NCI-H2196 treated with DMSO at 0.1 percent for 48 hours (cell line): ENCODE measurements around the gene PRKCB.
A peak's percentile ranks its signal among the peaks of the same experiment; 100 is the strongest.
"Not testable (repeated sequence)": the region's sequence is repeated elsewhere in the genome, so short reads cannot be mapped to it uniquely, and the experiment has no call there.

ENCODE experiments used
- DNase-seq: peaks from one replicate; lab custom pipeline; 2025; ENCODE audit not compliant: unreplicated experiment; lab: John Stamatoyannopoulos, UW

Gene PRKCB

DNA sequence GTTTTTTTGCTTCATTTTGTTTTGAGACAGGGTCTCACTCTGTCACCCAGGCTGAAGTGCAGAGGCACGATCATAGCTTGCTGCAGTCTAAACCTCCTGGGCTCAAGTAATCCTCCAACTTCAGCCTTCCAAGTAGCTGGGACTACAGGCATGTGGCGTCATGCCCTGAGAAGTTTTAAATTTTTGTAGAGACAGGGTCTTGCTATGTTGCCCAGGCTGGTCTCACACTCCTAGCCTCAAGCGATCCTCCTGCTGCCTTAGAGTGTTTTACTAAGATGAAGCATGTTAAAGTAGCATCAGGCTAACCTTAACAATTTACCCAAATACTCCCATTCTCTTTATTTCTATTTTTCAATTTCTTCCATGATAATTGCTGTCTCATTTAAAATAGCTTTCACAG is 371.1 kb downstream of the PRKCB start:
- DNase-seq, result no peak

DNA sequence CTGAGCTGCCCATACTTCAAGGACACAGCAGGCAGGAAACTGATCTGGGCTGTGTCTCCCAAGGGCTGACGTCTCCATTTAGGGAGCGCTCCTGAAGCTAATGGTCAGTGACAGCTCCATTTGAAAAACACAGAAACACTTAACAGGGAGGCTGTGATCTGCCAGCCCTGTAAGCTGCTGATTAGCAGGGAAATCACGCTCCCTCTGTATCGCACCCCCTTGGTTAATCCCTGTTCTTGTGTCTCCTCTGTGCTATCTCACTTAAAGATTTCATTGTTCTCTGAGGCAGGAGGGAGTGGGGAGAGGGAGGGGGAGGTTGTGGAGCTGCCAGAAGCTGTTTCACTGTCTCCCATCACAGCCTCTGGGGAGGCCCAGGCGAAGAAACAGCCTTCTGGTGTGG is 372.9 kb downstream of the PRKCB start:
- no peak for DNase-seq

- DNase-seq, result no peak
Observed at GRCh38 chr16:24214992-24215391, 379.2 kb downstream of the PRKCB start.

DNA sequence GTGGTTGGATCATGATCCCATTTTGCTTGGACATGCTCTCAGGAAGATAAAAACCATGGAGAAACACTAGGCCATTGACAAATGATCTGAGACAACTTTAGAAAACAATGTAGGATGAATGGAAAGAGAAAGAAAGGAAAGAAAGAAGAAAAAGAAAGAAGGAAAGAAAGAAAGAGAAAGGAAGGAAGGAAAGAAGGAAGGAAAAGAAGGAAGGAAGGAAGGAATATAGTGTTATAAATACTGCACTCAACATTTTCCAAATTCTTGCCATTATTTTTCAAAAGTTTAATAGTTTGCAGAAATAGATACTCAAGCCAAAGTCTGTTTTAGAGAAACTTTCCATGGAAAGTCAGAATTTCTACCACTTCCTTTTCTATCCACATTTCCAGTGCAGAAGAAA is 381.2 kb downstream of the PRKCB start:
- DNase-seq, result no peak

DNA sequence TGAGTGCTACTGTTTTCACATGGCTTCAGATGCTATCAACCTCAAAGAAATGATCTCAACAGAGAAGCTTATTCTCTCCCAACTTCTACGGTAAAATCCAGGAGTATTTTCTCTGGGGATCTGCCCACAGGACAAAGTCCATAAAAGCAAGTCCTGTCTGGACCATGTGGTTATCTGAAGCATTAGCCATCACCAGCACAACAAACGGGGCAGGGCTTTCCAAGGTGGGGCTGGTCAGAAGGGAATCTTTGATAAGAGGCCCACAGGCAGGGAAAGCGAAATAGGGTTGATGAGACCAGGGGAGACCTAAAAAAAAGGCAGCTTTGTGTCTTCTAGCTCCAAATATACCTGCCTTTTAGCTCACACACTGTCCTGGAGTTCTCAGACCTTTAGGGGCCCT is 381.7 kb downstream of the PRKCB start:
- no peak for DNase-seq

DNA sequence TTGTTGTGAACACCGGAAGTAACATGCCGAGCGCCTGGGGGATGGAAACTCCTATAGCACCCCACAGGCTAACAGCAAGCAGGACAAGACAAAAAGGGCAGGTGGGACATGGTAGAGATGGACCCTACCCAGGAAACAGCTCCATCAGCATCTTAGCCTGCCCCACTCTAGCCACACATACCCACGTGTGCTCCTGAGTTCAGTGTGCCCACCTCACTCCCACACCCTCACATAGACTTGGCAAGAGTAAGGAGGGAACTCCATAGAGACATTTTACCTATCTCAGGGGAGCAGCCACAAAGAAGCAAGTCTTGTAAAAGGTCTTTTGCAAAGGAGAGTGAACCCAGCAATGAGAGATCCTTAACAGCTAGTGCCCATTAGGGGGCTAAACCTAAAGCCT is 382.5 kb downstream of the PRKCB start:
- DNase-seq, result no peak

DNA sequence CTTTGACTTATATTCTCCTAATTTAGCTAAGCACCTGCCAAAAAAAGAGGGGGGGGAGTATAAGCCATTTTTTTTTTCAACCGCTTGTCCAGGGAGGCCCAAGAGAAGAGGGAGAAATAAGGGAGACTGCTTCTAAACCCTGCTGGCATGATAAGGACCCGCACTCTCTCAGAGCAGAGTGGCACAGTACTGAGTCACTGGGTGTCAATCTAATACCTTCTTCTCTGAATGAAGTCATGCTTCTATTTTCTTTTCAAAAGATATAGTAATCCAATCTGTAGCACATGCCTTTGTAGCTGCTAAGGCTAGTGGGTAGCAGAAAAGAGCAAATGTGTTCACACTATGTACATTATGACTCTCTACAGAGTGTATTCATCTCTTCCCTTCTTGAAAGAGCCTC is 385.4 kb downstream of the PRKCB start:
- no peak for DNase-seq

- DNase-seq, result no peak
Observed at GRCh38 chr16:24228514-24228913, 392.7 kb downstream of the PRKCB start.

GRCh38 chr16:24232936-24233335 is 397.2 kb downstream of the PRKCB start:
- no peak for DNase-seq

DNA sequence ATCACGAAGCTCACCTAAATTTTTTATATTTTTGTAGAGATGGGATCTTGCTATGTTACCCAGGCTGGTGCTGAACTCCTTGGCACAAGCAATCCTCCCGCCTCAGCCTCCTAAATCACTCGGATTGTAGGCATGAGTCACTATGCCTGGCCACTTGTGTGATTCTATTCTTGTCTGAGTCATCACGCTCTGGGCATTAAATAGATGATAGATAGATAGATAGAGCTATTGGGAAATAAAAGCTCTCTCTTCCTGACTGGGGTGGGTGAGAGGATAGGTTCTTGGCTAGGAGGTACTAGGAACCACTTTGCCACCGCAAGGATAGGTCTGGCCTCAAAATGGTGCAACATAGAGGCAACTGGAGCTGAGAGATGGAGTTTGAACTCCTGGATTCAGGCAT is 399.0 kb downstream of the PRKCB start:
- DNase-seq, result no peak

GRCh38 chr16:24235806-24236205 is 400.0 kb downstream of the PRKCB start:
- DNase-seq, result no peak

- not testable (repeated sequence) for DNase-seq
Observed at GRCh38 chr16:24238846-24239245, 403.1 kb downstream of the PRKCB start.

DNA sequence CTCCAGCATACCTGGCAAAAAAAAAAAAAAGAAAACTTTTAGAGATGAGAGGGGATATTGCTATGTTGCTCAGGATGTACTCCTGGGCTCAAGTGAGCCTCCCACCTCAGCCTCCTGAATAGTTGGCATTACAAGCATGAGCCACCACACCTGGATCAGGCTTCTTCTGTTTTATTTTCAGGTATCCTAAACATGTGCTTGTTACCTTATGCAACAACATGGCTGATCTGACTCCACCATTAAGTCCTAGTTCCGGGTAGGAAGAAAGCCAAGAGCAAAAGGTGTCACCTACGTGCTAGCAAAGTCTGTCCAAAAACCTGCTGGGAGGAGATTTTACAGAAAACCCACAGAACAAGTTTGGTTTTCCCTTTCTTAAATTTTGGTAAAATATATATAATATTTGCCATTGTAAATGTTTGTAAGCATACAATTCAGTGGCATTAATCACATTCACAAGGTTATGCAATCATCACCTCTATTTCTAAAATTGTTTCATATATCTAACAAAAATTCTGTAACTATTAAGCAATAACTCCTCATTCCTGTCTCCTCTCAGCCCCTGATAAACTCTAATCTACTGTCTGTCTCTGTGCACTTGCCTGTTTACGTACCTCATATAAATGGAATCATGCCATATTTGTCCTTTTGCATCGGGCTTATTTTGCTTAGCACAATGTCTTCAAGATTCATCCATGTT is 411.3 kb downstream of the PRKCB start:
- DNase-seq, result no peak

- peak; percentile 3 for DNase-seq
Observed at GRCh38 chr16:24253192-24253591, 417.4 kb downstream of the PRKCB start.

DNA sequence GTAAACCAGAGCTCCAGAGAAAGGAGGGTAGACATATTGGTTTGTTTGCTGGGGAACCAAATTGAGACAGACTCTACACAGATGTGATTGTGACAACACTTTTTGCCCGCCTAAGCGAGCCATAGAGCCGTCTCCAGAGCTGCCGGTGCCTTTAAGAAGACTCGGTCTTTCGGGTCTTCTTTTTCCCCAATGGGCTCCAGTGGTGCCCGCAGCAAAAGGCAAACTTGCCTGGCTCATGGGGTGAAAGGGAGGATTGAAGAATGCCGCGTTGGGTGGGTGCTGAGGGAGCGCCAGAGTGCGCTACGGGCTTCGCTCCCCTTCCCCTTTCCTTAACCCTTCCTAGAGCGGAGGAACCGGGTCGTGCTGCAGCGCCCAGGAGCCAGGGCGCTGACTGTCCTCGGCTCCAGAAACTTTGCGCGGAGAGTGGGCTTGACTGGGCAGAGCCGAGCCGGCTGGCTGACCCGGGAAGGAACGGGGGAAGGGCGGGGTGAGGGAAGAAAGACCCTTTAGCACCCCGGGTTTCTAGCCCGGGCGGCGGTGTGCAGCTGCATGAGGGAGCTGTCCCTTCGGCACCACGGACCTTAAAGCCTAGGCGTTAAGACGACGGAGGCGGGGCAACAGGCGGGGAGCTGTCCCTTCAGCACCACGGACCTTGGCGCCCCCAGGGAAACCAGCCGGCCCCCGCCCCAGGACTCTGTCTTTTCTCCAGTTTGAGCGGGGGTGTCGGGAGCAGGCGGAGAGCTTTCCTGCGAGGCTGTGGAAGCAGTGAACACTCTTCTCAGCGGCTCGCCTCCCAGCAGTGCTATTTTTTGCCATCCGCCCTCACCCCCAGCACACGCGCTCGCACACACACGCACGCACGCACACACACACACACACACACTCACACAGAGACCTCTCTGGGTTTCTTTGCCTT is 419.9 kb downstream of the PRKCB start, which contains the start of gene CACNG3:
Gene CACNG3, plus strand, starts transcription at position 880 of the 916 bp plus-strand sequence. CDS start 420 bp downstream, outside the sequence.
- no peak for DNase-seq

DNA sequence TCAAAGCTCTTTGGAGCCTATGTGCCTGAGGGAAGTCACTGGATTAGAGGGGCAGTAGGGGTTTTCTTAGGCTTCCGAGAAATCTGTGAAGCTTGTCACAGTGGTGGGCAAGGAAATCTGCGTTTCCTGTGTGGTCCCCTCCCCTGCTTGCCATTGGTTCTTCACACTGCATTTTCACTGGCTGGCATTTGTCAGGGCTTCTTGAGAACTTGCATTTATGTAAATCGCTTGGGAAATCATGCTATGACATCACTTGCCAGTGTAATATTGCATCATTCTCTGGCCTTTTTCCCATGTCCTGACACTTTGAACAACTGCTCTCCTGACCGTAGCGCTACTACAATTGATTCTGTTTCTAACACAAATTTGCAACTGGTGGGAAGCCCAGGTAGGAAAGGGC is 422.2 kb downstream of the PRKCB start:
- no peak for DNase-seq

DNA sequence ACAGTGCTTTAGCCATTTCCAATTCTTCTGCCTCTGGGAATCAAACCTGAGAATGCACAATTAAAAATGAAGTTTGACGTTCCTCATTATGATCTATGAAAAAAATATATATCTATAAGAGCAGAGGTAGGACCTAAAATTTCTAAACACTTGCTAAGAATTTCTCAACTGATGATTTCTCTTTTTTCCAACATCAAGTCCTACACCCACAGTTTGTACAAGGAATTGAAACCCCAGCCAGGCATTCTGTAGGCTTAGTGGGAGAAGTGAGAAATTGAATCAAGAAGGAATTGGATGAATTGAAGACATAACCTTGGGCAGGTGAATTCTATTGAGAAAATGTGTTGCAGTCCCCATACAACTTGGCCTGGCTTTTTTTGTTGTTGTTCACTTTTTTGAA is 423.0 kb downstream of the PRKCB start:
- DNase-seq, result no peak

- no peak for DNase-seq
Observed at GRCh38 chr16:24262816-24263215, 427.0 kb downstream of the PRKCB start.
